K562 (cell line): ENCODE measurements around the gene MUC15. TPM values are rescaled to one million over a fixed set of nuclear protein-coding genes. Genes with fewer than 3 reads are reported as not detected.

Experiments used
- ATAC-seq: fragments of 200-7000 bp; cut with Tn5 transposase; 3 replicates; pipeline ENCODE4 v1.9.1; 2020; ENCODE audit warnings: moderate library complexity
- BruUV-seq: library from RNA; stranded (reverse); fragments of 400-500 nt; replicated peaks from 2 replicates; lab custom pipeline; 2021; lab: Mats Ljungman, UMichigan
- CTCF ChIA-PET: fragments of 300-600 bp; formaldehyde crosslinking; extraction: SDS; loops from one replicate; lab custom pipeline; 2021; ENCODE audit warnings: low intra/inter-chr PET ratio; lab: Yijun Ruan, JAX
- POLR2A ChIA-PET: fragments of 300-600, 350-650 bp; sonication (Branson Sonifier 250); formaldehyde crosslinking; extraction: SDS; loops from one replicate; lab custom pipeline; 2021; ENCODE audit warnings: antibody characterized with exemption, inconsistent platforms; lab: Yijun Ruan, JAX
- DNase-seq, 4 experiments: peaks; one replicate each; pipeline versions ENCODE4 v3.0.0 to v3.0.0-alpha.2; 2011 to 2018; ENCODE audit warnings: low spot score in 3 of 4, mixed read lengths in 3 of 4; ENCODE audit errors: extremely low read depth in 1 of 4
- FAIRE-seq: peaks from 2 replicates; lab custom pipeline; 2011; peaks lifted over from hg19 to GRCh38; lab: Jason Lieb, UNC
- H2AFZ ChIP-seq: 2 replicates; pipeline ENCODE4 v1.6.0; 2011; ENCODE audit warnings: low read depth, low read length, control low read depth, inconsistent platforms
- H3K27ac ChIP-seq: fragments of 200-600 bp; 3 replicates; pipeline ENCODE4 v1.8.0; 2011; ENCODE audit warnings: low read depth, mild to moderate bottlenecking, control low read depth, inconsistent platforms, low read length, moderate library complexity, mixed read lengths; ENCODE audit errors: extremely low read depth
- H3K27me3 ChIP-seq, 2 experiments: fragments of 300-600 bp in 1 of 2; 2 replicates in 1 of 2; 3 replicates in 1 of 2; pipeline versions ENCODE4 v1.6.0 to v1.8.0; 2011; ENCODE audit warnings: inconsistent platforms in 2 of 2, low read length in 2 of 2, mild to moderate bottlenecking in 1 of 2, mixed read lengths in 1 of 2, moderate library complexity in 1 of 2; ENCODE audit not compliant: control insufficient read depth in 2 of 2, insufficient read depth in 2 of 2
- H3K36me3 ChIP-seq: fragments of 300-600 bp; 3 replicates; pipeline ENCODE4 v1.8.0; 2011; ENCODE audit warnings: mild to moderate bottlenecking, low read length, inconsistent platforms; ENCODE audit not compliant: control insufficient read depth, insufficient read depth
- H3K4me1 ChIP-seq, 2 experiments: fragments of 200-600 bp in 1 of 2; replicated peaks in 1 of 2; 2 replicates in 1 of 2; 3 replicates in 1 of 2; pipeline versions ENCODE4 v1.5.1 to v1.8.0; 2011; ENCODE audit warnings: inconsistent platforms in 2 of 2, low read length in 2 of 2, mild to moderate bottlenecking in 1 of 2, mixed read lengths in 1 of 2, moderate library complexity in 1 of 2; ENCODE audit not compliant: control insufficient read depth in 2 of 2, insufficient read depth in 2 of 2
- H3K4me2 ChIP-seq: 2 replicates; pipeline ENCODE4 v1.6.1; 2011; ENCODE audit warnings: low read length, control low read depth, inconsistent platforms, mixed read lengths; ENCODE audit not compliant: insufficient read depth
- H3K4me3 ChIP-seq: fragments of 200-600 bp; sonication (generic), shearing (Covaris generic); 2 replicates; pipeline ENCODE4 v1.5.1; 2016; ENCODE audit warnings: control low read depth, inconsistent platforms
- H3K79me2 ChIP-seq: fragments of 200-600 bp; 3 replicates; pipeline ENCODE4 v1.8.0; 2011; ENCODE audit warnings: low read length, inconsistent platforms; ENCODE audit not compliant: control insufficient read depth, insufficient read depth
- H3K9ac ChIP-seq, 2 experiments: 2 replicates each; pipeline versions ENCODE4 v1.6.0 to v1.6.1; 2011; ENCODE audit warnings: low read depth in 2 of 2, low read length in 2 of 2, control low read depth in 1 of 2, inconsistent platforms in 1 of 2, mild to moderate bottlenecking in 1 of 2, mixed read lengths in 1 of 2; ENCODE audit not compliant: insufficient read depth in 1 of 2
- H3K9me1 ChIP-seq: one replicate; pipeline ENCODE4 v1.6.0; 2011; ENCODE audit warnings: inconsistent platforms, mild to moderate bottlenecking, low read length, moderate library complexity; ENCODE audit not compliant: control insufficient read depth, insufficient read depth
- H3K9me3 ChIP-seq: replicated peaks from 2 replicates; pipeline ENCODE4 v1.5.1; 2011; ENCODE audit warnings: low read depth, low read length, inconsistent platforms; ENCODE audit not compliant: control insufficient read depth, insufficient read depth
- H4K20me1 ChIP-seq: replicated peaks from 2 replicates; pipeline ENCODE4 v1.6.1; 2011; ENCODE audit warnings: low read length, inconsistent platforms, mixed read lengths; ENCODE audit not compliant: control insufficient read depth, insufficient read depth
- CBX5 ChIP-seq: IDR thresholded peaks from 2 replicates; pipeline ENCODE4 v1.6.1; 2014; ENCODE audit warnings: low read depth, borderline replicate concordance
- CCAR2 ChIP-seq: fragments of 200-400 bp; formaldehyde crosslinking; IDR thresholded peaks from 2 replicates; pipeline ENCODE4 v1.6.1; 2017; ENCODE audit warnings: mild to moderate bottlenecking, low read depth, low read length
- NFATC3 ChIP-seq: fragments of 450-650 bp; IDR thresholded peaks from 2 replicates; pipeline ENCODE4 v1.6.1; 2017; ENCODE audit warnings: mild to moderate bottlenecking
- SMC3 ChIP-seq: conservative IDR thresholded peaks from 2 replicates; pipeline ENCODE4 v1.6.1; 2011; ENCODE audit warnings: low read depth, low read length, improper control_type of control experiment; ENCODE audit not compliant: insufficient read depth
- U2AF1 ChIP-seq: fragments of 200-400 bp; formaldehyde crosslinking; optimal IDR thresholded peaks from 2 replicates; pipeline ENCODE3; 2017; ENCODE audit warnings: mild to moderate bottlenecking, low read depth, low read length, moderate library complexity
- ZBTB1 ChIP-seq: sonication (generic); formaldehyde crosslinking; IDR thresholded peaks from 2 replicates; pipeline ENCODE4 v1.8.1; 2023; ENCODE audit warnings: missing genetic modification reagents, low read depth, mild to moderate bottlenecking, borderline replicate concordance
- ZFP36 ChIP-seq: fragments of 150-350 bp; IDR thresholded peaks from 2 replicates; pipeline ENCODE4 v1.6.1; 2018; ENCODE audit warnings: low read length, low read depth; ENCODE audit not compliant: partially characterized antibody
- ZNF584 ChIP-seq: fragments of 200-800 bp; sonication (Bioruptor generic); IDR thresholded peaks from 2 replicates; pipeline ENCODE4 v1.6.1; 2016; ENCODE audit warnings: low read depth, mild to moderate bottlenecking, missing genetic modification characterization, missing compliant biosample characterization
- ZNF696 ChIP-seq: fragments of 250-450 bp; sonication (Bioruptor Pico); conservative IDR thresholded peaks from 2 replicates; pipeline ENCODE4 v1.4.0; 2020; ENCODE audit warnings: mild to moderate bottlenecking, moderate library complexity
- ZZZ3 ChIP-seq: fragments of 450-650 bp; IDR thresholded peaks from 2 replicates; pipeline ENCODE4 v1.6.1; 2016; ENCODE audit warnings: antibody characterized with exemption, mild to moderate bottlenecking, moderate library complexity
- WGBS: fragments of 100-300 bp; shearing (Covaris generic); methylation state at CpG from one replicate; pipeline ENCODE4 v1.1.6; 2016; ENCODE audit warnings: low coverage, mixed read lengths; ENCODE audit not compliant: insufficient coverage; ENCODE audit errors: missing lambda C conversion rate; 5-methylcytosine and 5-hydroxymethylcytosine counted together
- in situ Hi-C: fragments of 300-500 bp; cut with MboI; formaldehyde crosslinking; loops from 4 replicates; pipeline ENCODE4 v1.15.0; 2018; ENCODE audit warnings: inconsistent platforms, mixed read lengths
- intact Hi-C: fragments of 100-400 bp; cut with micrococcal nuclease; formaldehyde crosslinking; loops from 2 replicates; pipeline ENCODE4 v1.14.2; 2022
- polyA plus RNA-seq, 8 experiments: library from polyadenylated mRNA; depleted of rRNA in 4 of 8; stranded (reverse) in 5 of 8; unstranded in 3 of 8; fragments of >200 nt; fragmentation: Nextera tagmentation in 2 of 8; fragmentation: Illumina TruSeq in 1 of 8; extraction: Ambion mirVana in 2 of 8; extraction: Trizol in 1 of 8; gene quantifications; 2 replicates each; pipeline versions ENCODE4 v1.2.1 to v1.2.3, GENCODE V29; 2011 to 2014; ENCODE audit warnings: inconsistent platforms in 1 of 8, missing spikeins in 1 of 8
- total RNA-seq, 7 experiments: library from RNA; depleted of rRNA in 6 of 7; stranded (reverse); fragments of >200 nt in 6 of 7; fragmentation: Illumina TruSeq in 2 of 7; extraction: Trizol in 2 of 7; gene quantifications; 2 replicates each; pipeline versions ENCODE4 v1.2.1 to v1.2.3, GENCODE V29; 2011 to 2021; ENCODE audit warnings: low replicate concordance in 1 of 7
- TF ChIP-seq, protein P1 (sequence below): conservative IDR thresholded peaks from 2 replicates; pipeline ENCODE4 v1.6.1; 2011; ENCODE audit warnings: low read depth, mild to moderate bottlenecking, low read length; ENCODE audit not compliant: control insufficient read depth
- TF ChIP-seq, protein P2 (sequence below), 3 experiments: fragments of 200-800 bp in 1 of 3; sonication (Bioruptor generic) in 1 of 3; sonication (generic) in 1 of 3; formaldehyde crosslinking in 1 of 3; IDR thresholded peaks; 2 replicates each; pipeline versions ENCODE4 v1.6.1 to v1.8.0; 2016 to 2022; ENCODE audit warnings: mild to moderate bottlenecking in 2 of 3, missing compliant biosample characterization in 2 of 3, missing genetic modification characterization in 2 of 3, missing genetic modification reagents in 1 of 3
- TF ChIP-seq, protein P3 (sequence below): IDR thresholded peaks from 3 replicates; pipeline ENCODE4 v1.6.1; 2011; ENCODE audit warnings: borderline replicate concordance, mild to moderate bottlenecking, moderate library complexity; ENCODE audit not compliant: insufficient read length; ENCODE audit errors: extremely low read depth

MUC15 gene
- total and polyA plus RNA-seq, 9 of the 15 experiments (the other 6 are each of a cell fraction or from before 2014, with no cell fraction given), result 0.36 to 1.4 (median 0.65) TPM; not detected in 1

DNA sequence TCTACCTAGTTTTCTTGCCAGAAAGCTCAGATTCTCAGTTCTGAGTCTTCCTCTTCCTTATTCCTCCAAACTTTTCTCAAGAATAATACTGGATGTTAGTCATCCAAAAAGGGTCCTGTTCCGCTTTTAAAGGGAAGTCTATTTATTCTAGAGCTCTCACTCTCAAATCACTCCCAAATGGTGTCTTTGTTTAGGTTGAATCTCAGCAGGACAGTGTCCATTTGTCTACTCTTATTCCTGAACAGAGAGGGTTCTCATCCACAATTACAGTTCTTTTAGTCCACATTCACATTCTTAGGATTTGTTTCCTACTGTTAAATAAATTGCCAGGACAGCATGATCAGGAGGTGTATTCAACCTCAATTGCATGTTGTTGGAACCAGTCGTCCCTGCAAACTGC lies 61.3 kb downstream of the MUC15 start:
- intact Hi-C loops (no loop called here), in situ Hi-C loops (no loop called here)
- POLR2A ChIA-PET, result no interaction called here
- no peaks in the 10 kb centered on the region for H4K20me1 ChIP-seq
- no peaks in the 10 kb centered on the region for H3K79me2 ChIP-seq
- H3K9me1 ChIP-seq, result no peaks in the 10 kb centered on the region
- H3K9me3 ChIP-seq, result no peaks in the 10 kb centered on the region
- no peak overlapping the region for H2AFZ ChIP-seq
- H3K4me3 ChIP-seq, result no peak overlapping the region
- ATAC-seq (no peak), DNase-seq (no peak), FAIRE-seq (no peak)
- no peak overlapping the region for H3K9ac ChIP-seq
- no peaks in the 10 kb centered on the region for H3K4me1 ChIP-seq
- 0% methylated on average over 2 of the region's 2 CpGs for WGBS
- H3K36me3 ChIP-seq, result no peaks in the 10 kb centered on the region
- TF ChIP-seq ZFP36, result no peak
- no peak for TF ChIP-seq CBX5
- TF ChIP-seq, protein P1, sequence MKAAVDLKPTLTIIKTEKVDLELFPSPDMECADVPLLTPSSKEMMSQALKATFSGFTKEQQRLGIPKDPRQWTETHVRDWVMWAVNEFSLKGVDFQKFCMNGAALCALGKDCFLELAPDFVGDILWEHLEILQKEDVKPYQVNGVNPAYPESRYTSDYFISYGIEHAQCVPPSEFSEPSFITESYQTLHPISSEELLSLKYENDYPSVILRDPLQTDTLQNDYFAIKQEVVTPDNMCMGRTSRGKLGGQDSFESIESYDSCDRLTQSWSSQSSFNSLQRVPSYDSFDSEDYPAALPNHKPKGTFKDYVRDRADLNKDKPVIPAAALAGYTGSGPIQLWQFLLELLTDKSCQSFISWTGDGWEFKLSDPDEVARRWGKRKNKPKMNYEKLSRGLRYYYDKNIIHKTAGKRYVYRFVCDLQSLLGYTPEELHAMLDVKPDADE, result no peak
- TF ChIP-seq CCAR2, result no peak
- TF ChIP-seq, protein P2, sequence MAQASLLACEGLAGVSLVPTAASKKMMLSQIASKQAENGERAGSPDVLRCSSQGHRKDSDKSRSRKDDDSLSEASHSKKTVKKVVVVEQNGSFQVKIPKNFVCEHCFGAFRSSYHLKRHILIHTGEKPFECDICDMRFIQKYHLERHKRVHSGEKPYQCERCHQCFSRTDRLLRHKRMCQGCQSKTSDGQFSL (CRISPR knock-in tag; IDR thresholded peaks at IDR 0.05), result no peak
- TF ChIP-seq, protein P2 (tag; IDR thresholded peaks at IDR 0.05), result no peak
- TF ChIP-seq U2AF1, result no peak
- TF ChIP-seq SMC3, result no peak
- no peak for TF ChIP-seq ZZZ3
- TF ChIP-seq ZNF584 (CRISPR knock-in tag), result no peak
- TF ChIP-seq ZBTB1 (CRISPR knock-in tag), result no peak
- no peak for TF ChIP-seq ZNF696 (CRISPR knock-in tag)
- TF ChIP-seq NFATC3, result no peak
- TF ChIP-seq, protein P3, sequence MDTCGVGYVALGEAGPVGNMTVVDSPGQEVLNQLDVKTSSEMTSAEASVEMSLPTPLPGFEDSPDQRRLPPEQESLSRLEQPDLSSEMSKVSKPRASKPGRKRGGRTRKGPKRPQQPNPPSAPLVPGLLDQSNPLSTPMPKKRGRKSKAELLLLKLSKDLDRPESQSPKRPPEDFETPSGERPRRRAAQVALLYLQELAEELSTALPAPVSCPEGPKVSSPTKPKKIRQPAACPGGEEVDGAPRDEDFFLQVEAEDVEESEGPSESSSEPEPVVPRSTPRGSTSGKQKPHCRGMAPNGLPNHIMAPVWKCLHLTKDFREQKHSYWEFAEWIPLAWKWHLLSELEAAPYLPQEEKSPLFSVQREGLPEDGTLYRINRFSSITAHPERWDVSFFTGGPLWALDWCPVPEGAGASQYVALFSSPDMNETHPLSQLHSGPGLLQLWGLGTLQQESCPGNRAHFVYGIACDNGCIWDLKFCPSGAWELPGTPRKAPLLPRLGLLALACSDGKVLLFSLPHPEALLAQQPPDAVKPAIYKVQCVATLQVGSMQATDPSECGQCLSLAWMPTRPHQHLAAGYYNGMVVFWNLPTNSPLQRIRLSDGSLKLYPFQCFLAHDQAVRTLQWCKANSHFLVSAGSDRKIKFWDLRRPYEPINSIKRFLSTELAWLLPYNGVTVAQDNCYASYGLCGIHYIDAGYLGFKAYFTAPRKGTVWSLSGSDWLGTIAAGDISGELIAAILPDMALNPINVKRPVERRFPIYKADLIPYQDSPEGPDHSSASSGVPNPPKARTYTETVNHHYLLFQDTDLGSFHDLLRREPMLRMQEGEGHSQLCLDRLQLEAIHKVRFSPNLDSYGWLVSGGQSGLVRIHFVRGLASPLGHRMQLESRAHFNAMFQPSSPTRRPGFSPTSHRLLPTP, result no peak
- no peak overlapping the region for H3K4me2 ChIP-seq
- CTCF ChIA-PET, result no interaction called here
- no peaks in the 10 kb centered on the region for H3K27me3 ChIP-seq
- H3K27ac ChIP-seq, result no peak overlapping the region
- no TSS peak for BruUV-seq
